Erythroblast (primary cell): ENCODE data around the gene ACER1.
"Not testable (repeated sequence)": the region's sequence is repeated elsewhere in the genome, so short reads cannot be mapped to it uniquely, and the experiment has no call there.

Source experiments
- GATA1 ChIP-seq: IDR thresholded peaks from 2 replicates; pipeline ENCODE4 v1.6.1; 2011; ENCODE audit warnings: low read depth, mild to moderate bottlenecking, control low read depth, low read length, moderate library complexity
- POLR2A ChIP-seq: IDR thresholded peaks from 2 replicates; pipeline ENCODE4 v1.6.1; 2011; ENCODE audit warnings: mild to moderate bottlenecking, low read length

DNA sequence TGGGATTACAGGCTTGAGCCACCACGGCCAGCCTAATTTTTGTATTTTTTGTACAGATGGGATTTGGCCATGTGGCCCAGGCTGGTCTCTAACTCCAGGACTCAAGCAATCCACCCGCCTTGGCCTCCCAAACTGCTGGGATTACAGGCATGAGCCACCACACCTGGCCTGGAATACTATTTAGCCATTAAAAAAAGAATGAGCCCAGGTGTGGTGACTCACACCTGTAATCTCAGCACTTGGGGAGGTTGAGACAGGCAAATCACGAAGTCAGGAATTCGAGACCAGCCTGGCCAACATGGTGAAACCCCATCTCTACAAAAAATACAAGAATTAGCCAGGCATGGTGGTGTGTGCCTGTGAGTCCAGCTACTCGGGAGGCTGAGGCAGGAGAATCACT lies 17.8 kb downstream of the ACER1 start:
- not testable (repeated sequence) for TF ChIP-seq POLR2A, GATA1
